ENCODE data around the gene TMEM164.
A peak's percentile ranks its signal among the peaks of the same experiment; 100 is the strongest.

The TMEM164 gene

DNA sequence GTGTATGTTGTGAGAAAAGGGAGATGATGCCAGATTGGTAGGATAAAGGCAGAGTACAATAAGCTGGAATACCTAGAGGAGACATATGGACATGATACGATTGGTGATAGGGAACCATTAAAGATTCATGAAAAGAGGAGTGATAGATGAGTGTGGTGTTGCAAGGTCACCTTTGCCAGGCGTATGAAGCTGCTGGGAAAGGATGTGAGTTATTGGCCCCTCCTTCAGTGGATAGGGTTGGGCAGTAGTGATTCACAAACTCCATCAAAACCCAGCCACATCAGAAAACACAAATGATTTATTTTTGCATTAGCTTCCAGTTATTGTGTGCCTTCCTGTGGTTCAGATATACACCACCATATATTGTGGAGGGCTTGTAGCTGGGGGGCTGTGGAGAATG lies 34.3 kb downstream of the TMEM164 start:
- no peak for DNase-seq

DNA sequence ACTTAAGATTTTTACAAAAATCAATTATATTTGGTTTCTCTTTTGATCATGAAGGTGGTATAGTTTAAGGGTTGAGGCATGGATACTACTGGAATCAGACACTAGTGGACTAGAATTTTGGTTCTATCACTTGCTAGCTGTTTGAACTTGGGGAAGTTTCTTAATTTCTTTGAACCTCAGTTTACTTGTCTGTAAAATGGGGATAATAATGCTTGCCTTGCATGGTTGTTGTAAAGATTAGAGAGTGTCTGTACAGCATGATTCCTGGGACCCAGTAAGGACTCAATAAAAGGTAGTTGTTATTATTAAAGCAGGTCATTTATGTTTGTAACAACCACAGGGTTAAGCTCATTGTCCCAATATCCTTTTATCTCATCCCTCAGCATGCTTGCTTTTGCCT lies 36.0 kb downstream of the TMEM164 start:
- DNase-seq: no peak

DNA sequence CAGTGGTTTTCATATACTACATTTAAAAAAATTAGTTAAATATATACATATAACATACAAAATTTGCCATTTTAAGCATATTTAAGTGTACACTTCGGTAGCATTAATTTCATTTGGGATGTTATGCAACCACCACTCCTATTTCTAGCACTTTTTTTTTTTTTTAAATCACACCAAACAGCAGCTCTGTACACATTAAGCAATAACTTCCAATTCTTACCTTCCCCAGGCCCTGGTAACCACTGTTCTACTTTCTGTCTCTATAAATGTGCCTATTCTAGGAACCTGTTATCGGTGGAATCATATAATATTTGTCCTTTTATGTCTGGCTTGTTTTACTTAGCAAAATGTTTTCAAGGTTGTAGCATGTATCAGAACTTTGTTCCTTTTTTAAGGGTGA lies 39.1 kb downstream of the TMEM164 start:
- DNase-seq: peak; percentile 10 to 42

DNA sequence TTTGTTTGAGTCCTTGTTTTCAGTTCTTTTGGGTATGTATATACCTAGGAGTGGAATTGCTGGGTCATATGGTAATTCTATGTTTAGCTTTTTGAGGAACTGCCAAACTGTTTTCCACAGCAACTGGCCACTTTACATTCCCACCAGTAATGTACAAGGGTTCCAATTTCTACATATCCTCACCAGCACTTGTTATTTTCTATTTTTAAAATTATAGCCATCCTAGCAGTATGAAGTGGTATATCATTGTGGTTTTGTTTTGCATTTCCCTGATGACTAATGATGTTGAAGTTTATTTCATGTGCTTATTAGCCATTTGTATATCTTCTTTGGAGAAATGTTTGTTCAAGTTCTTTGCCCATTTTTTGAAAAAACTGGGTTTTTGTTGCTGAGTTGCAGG lies 39.6 kb downstream of the TMEM164 start:
- DNase-seq: peak; percentile 60 to 70

DNA sequence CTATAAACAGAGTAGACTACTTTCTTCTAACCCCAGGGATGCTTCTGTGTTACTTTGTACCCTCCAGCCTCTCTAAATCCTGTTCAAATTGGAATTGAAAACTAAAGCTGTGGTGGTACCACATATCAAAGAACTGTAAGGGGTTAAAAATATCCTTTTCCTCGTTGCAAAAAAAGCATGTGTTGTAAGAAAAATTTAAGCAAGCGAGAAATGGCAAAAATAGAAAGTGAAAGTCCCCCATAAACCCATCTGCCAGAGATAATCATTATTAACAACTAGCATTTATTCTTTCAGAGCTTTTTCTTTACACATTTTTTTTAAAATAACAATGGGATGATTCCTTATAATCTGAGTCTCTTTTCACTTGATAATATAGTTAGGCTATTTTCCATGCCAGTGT lies 40.6 kb downstream of the TMEM164 start:
- DNase-seq: peak in 1 of 2 donors; percentile 33

DNA sequence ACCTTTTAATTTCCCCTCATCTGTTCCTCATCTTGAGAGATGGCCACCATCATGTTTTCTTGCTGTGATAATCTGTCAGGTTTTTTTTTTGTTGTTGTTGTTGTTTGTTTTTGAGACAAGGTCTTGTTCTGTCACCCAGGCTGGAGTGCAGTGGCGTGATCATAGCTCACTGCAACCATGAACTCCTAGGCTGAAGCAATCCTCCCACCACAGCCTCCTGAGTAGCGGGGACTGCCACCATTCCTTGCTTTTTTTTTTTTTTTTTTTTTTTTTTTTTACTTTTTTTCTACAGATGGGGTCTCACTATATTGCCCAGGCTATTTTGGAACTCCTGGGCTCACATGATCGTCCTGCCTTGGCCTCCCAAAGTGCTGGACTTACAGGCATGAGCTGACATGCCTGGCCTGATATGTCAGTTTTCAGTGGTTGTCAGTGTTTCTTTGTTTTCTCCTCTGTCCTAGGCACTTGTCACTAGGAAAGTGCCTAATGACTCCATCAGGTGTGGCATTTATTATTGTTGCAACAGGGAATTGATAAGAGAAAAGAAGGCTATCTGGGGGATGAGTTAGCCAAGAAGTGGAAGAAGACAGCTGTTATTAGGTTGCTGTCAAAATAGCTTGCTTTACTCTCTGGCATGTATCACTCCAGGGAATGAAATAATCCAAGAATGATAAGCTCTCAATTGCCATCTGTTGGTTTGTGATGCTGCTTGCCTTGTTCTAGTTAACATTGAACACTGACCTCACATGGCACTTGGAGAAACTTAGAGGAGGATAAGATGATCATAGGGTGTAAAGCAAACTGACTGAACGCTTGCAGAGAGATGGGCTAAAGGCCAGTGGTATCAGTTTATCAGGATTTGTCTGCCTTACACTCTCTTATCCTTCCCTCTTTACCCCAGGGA lies 41.7 kb downstream of the TMEM164 start:
- peak; percentile 13 to 58 for DNase-seq

DNA sequence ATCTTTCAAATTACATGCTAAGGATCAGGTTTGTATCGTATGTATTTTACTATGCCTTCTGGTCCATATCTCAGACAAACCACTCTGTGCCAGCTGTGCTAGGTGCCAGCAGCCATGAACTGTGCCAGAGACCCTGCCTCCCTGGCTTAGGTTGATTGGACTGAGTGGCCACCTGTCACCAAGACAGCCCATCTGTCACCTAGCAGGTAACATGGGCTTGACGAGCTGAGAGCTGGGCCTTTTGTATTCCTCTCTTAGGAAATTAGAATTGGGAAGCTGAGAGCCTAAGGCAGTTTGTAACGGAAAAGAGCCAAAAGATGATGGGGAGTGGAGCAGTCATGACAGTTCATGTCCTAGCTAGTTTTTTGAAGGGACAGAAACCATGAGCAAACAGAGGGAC lies 42.5 kb downstream of the TMEM164 start:
- DNase-seq: no peak

DNA sequence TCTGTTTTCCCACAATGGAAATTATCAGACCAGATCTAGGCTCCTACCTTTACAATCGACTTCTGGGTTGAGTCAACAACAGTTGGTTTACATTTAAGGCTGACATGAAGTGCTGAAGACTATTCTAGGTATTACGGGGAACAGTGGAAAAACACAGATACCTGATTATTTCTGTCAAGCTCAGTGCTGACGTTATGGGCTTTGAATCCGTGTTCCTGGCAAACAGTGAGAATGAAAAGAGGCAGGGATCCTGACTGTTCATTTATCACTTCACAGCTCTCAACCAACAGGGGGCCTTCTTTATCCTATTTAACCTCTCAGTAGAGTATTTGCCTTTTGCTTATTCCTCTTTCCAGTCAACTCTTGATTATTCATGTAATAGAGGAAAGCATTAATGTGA lies 43.1 kb downstream of the TMEM164 start:
- DNase-seq: no peak

DNA sequence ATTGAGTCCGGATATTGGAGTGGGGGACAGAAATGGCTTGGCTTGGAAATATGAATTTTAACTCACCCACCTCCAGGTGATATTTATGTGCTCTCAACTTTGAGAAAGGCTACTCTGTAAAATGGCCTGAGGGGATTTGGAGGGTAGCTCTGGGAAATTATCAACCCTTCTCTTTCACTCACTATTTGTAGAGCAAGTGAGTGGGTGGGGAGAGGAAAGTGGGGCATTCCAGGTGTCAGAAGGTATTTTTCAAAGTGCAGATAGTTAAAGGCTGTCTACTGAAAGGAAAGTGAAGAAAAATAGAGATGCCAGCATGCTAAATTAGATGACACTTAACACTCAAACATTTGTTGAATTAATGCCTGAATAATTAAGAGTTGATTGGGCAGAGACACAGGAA lies 44.1 kb downstream of the TMEM164 start:
- DNase-seq: no peak

DNA sequence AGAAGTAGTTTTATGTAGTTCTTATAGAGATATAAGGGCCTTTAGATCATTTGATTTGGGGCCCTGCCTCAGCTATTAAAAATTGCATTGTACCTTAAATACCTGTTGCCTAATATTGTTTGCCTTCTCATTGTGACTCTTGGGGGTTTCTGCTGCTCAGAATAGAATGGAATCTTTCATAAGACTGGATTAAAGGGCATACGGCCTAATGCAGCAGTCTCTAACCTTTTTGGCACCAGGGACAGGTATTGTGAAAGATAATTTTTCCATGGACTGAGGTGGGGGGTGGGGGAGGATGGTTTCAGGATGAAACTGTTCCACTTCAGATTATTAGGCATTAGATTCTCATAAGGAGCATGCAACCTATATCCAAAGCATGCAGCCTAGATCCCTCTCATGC lies 46.2 kb downstream of the TMEM164 start:
- DNase-seq: no peak

DNA sequence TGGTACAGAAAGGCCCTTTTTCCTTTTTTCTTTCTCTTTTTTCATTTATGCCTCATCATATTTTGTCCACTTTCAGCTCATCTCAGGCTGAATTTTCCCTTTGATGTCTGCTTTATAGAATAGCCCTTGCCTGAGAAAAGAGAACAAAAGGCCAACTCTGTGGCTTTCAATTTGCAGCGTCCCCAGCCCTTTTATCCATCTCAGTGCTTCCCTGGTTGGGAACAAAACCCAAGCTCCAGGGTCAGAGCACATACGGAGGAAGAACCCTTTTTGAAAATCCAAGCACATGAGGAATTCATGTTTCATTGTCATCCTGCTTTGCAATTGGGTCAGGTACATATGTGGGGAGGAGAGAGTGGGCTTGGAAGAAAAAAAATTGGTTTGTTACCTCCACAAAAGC lies 47.5 kb downstream of the TMEM164 start:
- DNase-seq: no peak

DNA sequence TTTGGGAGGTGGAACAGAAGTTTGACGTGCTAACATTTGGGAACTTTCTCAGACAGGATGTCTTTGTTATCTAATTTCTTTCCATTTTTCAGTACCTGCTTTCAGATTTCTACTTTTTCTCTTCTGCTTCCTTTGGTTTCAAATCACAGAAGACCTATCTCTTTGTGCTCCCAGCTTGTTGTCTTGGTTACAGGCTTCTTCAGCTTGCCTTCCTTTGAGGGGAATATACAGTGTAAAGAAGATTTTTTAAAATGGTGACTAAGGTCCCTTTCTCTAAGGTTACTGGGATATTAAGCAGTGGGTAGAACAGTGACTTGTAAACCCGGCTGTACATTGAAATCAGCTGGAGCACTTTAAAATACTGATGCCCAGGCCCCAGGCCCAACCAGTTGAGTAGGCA lies 48.0 kb downstream of the TMEM164 start:
- DNase-seq: no peak

DNA sequence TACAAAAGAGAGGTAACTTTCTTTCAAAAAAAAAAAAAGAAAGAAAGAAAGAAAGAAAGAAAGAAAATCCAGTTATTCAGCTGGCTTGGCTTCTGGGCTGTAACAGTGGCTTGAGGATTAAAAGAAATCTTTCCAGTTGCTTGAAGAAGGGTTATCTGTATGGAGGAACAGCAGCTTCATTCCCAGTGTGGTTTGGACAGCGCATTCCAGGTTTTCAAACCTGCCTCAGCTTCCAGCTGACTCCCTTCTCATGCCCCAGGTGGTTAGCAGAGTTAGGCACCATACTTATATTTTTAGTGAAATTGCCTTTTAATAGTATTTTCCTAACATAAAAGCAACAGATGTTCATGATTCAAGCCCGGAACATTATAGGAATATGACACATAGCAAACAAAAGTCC lies 48.6 kb downstream of the TMEM164 start:
- no peak for DNase-seq

DNA sequence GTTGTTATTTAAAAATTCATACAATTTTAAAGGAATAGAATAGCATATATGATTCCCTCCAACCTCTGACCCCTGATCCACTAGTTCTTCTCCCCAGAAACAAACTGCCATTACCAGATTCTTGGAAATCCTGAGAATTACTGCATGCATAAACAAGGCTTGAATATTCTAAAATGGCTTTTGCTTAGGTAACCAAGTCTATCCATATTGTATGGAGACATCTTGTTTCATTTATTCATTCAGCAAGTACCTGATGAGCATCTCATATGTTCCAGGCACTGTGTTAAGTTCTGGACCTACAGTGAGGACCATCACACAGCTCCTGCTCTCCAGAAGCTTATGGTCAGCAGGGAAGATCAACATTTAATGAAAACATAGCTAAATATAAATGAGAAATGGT lies 49.4 kb downstream of the TMEM164 start:
- no peak for DNase-seq

DNA sequence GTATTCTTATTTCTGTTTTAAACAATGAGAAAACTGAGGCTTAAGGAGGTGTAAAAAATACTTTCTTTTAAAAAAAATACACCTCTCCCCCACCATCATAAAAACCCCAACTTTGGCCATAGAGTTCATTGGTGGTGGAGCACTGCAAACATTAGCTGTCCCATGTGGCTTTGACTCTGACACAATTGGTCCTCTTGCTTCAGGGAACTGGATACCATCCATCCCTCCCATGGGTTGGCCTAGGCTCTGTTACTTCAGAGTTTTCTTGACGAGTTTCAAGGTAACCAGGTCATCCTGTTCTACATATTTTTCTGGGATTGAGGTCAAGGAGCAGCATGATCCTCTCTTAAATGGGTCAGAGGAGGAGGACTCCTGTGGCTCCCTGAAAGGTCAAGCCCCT lies 50.5 kb downstream of the TMEM164 start:
- DNase-seq: no peak

DNA sequence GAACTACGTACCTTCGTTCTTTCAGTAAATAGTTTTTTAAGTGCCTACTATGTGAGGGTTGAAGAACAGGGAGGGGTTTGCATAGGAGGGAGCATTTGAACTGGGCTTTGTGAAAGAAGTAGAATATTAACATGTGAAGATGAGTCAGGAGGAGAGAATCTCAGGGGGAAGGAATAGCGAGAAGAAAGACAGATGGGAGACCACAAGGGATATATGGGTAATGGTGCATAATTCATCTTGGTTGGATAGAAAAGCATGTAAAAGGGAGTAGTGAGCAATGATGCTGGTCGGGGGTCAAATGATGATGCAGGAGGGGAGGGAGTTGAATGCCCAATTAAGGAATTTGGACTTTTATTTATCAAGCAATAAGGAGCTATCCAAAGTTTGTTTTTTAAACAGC lies 52.7 kb downstream of the TMEM164 start:
- DNase-seq: no peak

DNA sequence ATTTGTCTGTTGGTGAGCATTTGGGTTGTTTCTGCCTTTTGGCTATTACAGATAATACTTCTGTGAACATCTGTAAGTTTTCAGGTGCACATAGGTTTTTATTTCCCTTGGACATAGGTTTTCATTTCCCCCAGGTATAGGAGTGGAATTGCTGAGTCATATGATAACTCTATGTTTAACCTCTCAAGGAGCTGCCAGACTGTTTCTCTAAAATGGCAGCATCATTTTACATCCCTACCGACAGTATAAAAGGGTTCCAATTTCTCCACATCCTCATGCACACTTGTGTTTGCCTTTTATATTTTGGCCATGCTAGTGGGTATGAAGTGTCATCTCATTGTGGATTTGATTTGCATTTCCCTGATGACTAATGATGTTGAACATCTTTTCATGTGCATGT lies 53.5 kb downstream of the TMEM164 start:
- DNase-seq: no peak

DNA sequence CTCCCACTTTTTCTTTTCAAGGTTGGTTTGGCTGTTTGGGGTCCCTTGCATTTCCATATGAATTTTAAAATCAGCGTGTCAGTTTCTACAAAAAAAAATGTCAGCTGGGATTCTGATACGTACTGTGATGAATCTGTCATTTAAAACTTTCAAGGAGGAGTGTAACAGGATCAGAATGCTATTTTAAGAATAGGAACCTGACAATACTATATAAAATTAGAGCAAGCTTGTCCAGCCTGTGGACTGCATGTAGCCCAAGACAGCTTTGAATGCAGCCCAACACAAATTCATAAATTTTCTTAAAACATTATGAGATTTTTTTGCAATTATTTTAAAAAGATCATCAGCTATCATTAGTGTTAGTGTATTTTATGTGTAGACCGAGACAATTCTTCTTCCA lies 56.5 kb downstream of the TMEM164 start:
- no peak for DNase-seq

DNA sequence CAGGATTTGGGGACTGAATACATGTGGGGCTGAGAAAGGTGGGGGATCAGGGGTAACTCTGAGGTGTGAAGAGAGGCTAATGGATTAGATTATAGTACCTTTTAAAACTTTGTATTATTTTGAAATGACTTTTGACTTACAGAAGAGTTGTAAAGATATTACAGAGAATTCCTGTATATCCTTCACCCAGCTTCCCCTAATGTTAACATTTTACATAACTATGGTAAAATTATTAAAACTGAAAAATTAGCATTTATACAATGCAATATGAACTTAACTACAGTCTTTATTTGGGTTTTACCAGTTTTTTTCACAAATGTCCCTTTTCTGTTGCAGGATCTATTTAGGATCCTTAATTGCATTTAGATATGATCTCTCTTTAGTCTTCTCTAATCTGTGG lies 57.4 kb downstream of the TMEM164 start:
- no peak for DNase-seq

DNA sequence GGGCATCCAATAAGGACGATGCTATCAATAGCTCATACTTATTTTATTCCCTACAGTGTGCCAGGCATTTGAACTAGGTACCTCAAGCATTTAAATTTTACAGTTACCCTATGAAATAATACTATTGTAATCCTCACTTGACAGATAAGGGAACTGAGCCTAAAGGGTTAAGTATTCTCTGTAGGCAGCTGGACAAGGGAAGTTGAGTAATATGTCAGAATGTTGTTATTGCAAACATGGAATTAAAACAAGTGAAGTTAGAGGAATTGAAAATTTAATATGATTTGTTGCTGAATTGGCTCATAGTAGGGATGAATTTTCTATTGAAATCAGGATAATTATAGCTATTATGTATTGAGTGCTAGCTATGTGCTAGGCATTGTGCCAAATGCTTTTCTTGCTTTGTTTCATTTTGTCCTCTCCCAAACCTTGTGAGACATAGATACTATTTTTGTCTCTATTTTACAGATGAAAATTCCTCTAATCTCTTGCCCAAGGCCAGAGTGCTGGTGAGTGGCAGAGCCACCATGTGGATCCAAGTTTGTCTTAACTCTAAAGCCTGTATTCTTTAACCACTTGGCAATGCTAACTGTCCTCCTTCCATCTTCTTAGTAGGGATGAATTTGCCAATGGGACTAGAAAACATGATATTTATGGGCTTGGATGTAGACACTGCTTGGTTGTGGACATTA lies 58.1 kb downstream of the TMEM164 start:
- peak; percentile 28 to 65 for DNase-seq

DNA sequence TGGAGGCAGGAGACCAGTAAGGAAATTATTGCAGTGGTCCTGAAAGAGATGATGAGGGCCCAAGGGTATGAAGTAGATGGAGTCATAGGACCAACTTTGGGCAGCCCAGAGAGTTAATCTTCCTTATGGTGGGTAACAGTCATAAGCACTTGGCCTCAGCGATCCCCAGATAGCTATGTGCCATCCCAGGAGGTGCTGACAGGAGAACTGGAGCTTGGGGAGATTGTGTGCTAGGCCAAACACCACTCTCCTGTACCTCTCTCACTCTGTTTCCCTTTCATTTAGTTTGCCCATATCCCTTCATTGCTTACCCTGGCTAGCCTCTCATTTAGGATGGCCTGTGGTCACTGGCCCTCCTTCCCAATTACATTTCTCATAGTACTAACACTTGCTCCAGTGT lies 60.0 kb downstream of the TMEM164 start:
- DNase-seq: no peak

DNA sequence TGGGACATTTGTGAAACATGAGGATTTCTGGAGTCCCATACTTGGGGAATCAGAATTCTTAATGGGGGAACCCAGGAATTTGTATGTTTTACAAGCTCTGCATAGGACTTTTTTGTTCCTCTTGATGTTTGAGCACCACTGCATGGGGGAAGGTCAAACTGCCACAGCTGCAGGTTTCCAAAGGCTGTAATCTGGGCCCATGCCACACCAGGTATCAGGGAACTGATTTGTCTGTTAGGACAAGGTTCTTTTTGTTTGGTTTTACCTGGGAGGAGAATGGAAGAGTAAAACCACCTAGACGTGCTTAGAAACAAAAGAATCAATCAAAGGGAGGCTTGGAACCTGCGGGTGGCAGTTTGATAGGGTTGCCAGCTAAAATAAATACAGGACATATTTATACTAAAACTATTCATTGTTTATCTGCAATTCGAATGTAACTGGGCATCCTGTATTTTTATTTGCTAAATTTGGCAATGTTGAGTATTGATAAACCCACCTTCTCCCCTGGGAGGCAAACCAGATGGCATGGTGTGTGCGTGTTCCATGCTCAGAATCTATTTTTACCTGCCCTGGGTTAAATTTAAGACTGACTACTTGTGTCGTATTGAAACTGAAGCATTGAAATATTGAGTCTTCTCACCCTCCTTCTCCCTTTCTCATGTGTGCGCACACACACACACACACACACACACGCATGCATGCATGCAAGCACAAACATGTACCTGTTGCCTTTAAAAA lies 63.7 kb downstream of the TMEM164 start:
- DNase-seq: no peak

DNA sequence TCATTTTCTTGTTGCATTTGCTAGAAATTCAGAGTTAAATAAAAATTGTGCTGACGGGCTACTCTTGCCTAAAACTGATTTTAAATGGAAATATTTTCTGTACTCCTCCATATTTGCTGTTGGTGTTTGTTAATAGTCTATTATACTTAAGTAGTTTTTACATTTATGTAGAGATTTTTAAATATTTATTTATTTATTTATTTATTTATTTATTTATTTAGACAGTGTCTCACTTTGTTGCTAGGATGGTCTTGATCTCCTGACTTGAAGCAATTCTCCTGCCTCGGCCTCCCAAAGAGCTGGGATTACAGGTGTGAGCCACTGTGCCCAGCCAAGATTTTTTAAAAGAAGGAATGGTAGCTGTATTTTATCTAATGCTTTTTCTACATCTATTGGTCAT lies 68.1 kb downstream of the TMEM164 start:
- DNase-seq: no peak

DNA sequence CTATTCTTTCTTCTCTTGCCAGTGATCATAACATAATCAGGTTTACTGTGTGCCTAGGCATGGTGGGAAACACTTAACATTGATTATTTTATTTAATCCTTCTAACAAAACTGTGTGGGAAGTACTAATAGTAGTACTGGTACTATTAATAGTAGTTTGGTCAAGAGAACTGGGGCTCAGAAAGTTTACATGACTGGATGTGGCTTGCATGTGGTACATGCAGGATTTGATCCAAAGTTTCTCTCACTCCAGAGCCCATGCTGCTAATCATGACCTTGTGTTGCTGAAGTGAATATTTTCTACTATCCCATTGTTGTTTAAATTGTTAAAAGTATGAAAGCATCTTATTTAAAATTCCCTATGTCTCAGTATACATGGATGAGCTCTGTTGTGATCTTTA lies 78.4 kb downstream of the TMEM164 start:
- DNase-seq: no peak

Data from inflammatory macrophage (primary cell).